HG03378 (cell line): ENCODE results near the gene EXOSC10.
"Not testable (repeated sequence)": the region's sequence is repeated elsewhere in the genome, so short reads cannot be mapped to it uniquely, and the experiment has no call there.

Experiments used
- ATAC-seq: cut with Tn5 transposase; IDR thresholded peaks from one replicate; pipeline ENCODE4 v1.9.1; 2021; ENCODE audit warnings: mild to moderate bottlenecking, moderate library complexity; ENCODE audit not compliant: unreplicated experiment

The EXOSC10 gene

GRCh38 chr1:11062965-11063401 is 36.7 kb downstream of the EXOSC10 start:
- ATAC-seq = peak; percentile 45

GRCh38 chr1:11061652-11062365 is 37.9 kb downstream of the EXOSC10 start:
- ATAC-seq = no peak

- ATAC-seq = peak; percentile 55
Observed at GRCh38 chr1:11059968-11060830, 39.5 kb downstream of the EXOSC10 start, which contains the start of gene SRM. Gene SRM (minus strand): TSS chr1:11060018. CDS start chr1:11059943, 75 bp downstream.

- ATAC-seq = peak; percentile 9
Observed at GRCh38 chr1:11059155-11059967, 40.3 kb downstream of the EXOSC10 start.

DNA sequence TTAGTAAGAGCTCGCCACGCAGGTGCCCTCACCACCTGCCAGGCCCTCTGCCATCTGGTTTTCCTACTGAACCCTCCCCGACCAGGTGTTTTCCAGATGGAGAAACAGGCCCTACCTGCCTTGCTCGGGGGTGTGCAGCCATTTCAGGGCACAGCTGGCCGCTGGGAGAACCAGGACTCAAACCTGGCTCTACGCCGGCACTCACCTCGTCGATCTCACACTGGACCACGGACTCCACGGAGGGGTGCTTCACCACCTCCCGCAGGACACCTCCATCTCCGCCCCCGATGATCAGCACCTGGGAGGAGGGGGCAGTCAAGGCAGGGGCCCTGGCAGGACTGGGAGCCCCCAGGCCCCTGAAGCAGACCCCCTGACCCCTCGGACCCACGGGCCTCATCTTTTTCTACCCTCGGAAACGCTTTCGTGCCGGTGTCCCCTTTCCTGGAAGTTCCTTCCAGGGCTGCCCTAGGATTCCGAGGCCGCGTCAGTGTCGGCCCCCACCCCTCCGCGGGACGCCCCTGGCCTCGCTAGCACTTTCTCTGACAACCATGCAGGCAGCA is 41.0 kb downstream of the EXOSC10 start:
- no peak for ATAC-seq

- ATAC-seq = no peak
Observed at GRCh38 chr1:11058026-11058425, 41.6 kb downstream of the EXOSC10 start.

GRCh38 chr1:11057477-11057876 is 42.2 kb downstream of the EXOSC10 start:
- no peak for ATAC-seq

DNA sequence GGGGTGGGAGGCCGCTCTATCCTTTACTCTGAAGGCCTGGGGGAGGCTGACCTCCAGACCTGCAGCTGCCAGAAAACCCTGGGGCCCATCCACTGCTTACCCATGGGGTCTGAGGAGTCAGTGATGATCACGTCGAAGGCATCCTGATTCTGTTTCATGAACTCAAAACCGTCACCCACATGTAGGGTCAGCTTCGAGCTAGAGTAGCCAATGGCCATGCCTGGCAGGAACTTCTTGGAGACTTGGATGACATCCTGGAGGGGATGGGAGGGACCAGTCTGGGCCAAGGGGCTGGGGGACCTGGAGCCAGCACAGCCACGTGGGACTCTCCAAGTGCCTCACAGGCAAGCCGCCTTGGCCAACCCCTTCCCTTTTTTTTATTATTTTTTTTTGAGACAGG is 43.2 kb downstream of the EXOSC10 start:
- ATAC-seq = no peak

DNA sequence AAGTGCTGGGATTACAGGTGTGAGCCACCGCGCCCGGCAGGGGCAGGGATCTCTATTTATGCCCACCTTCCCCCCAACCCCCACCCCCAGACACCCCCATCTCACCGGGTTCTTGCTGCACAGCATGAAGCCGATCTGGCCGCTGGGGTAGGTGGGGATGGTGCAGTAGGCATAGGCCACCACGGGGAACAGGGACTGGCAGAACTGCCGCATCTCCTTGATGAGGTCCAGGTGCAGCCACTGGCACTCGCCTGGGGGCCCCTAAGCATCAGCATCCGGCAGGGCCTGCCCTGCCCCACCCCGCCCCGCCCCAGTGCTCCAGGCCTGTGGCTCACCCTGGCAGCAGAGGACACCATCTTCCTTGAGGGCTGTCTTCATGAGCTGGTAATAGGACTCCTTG is 44.0 kb downstream of the EXOSC10 start:
- no peak for ATAC-seq

DNA sequence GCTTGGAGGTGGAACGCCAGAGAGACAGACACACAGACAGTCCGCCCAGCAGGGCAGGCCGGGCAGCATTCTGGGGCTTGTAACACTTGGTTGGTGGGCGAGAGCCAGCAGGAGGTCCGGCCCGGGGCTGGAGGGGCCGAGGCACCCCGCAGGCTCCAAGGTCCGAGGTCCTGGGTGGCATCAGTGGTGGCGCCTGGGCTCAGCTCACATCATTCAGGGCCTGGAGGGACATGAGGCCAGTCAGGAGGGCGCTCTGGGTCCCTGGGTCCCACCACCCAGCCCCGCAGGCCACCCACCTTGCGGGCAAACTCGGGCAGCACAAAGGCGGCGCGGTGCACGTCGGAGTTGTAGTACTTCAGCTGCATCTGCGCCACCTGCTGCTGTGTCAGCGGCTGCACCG is 45.0 kb downstream of the EXOSC10 start:
- no peak for ATAC-seq

- ATAC-seq = no peak
Observed at GRCh38 chr1:11054181-11054580, 45.5 kb downstream of the EXOSC10 start.

DNA sequence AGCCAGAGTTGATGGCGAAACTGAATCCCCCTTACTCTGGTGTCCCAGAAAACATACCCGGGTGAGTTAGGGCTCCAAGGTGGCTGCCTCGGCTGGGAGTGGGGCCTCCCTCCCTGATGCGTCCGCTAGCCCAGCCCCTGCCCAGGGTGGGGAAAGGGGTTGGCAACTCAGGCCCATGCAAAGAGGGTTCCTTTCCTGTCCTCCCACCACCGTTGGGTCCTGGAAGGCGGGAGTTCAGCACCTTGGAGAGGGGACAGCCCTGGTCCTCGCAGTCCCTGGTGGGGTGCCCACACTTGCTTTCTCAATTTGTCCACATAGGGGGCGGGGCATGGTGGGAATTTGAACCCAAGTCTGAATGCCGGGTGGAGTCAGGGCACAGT is 45.9 kb downstream of the EXOSC10 start:
- ATAC-seq = no peak

- no peak for ATAC-seq
Observed at GRCh38 chr1:11052839-11053757, 46.6 kb downstream of the EXOSC10 start.

- ATAC-seq = no peak
Observed at GRCh38 chr1:11051781-11052511, 47.7 kb downstream of the EXOSC10 start.

GRCh38 chr1:11051121-11051520 is 48.5 kb downstream of the EXOSC10 start:
- ATAC-seq = not testable (repeated sequence)

DNA sequence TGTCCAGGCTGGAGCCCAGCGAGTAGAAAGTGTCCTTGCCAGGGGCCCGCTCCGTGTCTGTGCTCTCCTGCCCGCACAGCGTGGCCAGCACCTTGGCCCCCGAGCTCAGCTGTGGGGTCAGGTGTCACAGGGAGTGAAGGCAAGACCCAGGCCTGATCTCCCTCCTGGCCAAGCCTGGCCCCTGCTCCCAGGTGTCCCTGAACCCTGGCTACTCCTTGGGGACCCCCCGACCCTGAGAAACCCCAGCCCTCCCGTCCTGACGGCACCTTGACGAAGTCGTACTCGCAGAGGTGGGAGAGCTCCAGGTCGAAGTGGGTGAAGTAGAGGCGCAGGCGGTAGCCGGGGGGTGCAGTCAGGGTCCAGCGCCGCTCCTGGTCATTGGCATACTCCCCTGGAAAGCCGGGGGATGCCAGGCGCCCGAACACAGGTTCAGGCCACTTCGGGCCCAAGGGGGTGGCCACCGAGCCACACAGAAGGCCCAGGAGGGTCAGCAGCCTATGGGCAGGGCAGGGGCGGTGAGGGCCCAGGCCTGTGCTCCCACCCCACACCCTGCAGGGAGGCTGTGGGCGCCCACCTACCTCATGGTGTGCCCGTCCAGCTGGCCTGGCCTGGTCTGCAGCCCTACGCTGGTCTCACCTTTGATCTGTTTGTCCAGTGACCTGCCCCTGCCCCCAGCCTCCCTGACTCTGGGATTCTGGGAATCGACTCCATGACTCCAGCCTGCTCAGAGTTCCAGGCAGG is 52.9 kb downstream of the EXOSC10 start, which contains the start of gene MASP2:
Gene MASP2, minus strand, starts transcription at position 615 of the 741 bp plus-strand sequence. Its CDS starts 32 bp downstream, at position 583.
- ATAC-seq = no peak

DNA sequence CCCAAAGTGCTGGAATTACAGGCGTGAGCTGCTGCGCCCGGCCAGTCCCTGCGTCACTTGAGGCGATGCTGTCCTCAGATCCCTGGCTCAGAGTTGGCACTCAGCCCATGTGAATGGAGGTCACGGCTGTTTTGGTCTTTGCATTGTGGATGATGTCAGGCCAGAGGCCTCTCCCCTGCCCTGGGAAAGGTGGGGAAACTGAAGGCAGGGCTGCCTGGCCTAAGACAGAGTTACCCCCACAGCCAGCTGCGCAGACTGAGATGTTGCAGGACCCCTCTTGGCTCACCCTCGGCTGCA is 53.5 kb downstream of the EXOSC10 start:
- no peak for ATAC-seq

DNA sequence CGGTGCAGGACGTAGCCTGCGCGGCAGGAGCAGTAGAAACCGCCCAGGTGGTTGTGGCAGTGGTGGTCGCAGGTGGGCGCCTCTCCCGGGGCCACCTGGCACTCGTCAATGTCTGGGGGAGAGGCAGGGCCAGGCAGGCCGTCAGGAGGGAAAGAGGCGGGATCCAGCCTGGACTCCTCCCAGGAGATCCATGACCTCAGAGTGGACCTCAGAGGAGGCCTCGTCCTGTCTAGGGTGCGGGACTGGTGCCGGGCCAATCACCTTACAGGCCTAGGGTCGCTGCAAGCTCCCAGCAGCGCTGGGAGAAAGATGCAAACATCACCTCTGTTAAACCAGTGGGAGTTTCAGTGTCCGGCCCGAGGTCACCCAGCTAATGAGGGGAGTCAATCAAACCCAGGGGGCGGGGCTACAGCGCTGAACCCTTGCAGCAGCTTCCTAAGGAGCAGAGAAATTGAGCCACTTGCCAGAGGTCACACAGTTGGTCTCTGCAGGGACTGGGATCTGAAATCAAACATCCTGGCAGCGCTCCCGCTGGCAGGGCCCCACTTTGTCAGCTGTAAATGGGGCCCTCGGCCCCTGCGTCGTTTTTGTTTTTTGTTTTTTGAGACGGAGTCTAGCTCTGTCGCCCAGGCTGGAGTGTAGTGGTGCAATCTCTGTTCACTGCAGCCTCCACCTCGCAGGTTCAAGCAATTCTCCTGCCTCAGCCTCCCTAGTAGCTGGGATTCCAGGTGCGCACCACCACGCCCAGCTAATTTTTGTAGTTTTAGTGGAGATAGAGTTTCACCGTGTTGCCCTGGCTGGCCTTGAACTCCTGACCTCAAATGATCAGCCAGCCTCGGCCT is 54.0 kb downstream of the EXOSC10 start:
- ATAC-seq = no peak
